ENCODE data around the gene JARID2.

JARID2 gene

DNA sequence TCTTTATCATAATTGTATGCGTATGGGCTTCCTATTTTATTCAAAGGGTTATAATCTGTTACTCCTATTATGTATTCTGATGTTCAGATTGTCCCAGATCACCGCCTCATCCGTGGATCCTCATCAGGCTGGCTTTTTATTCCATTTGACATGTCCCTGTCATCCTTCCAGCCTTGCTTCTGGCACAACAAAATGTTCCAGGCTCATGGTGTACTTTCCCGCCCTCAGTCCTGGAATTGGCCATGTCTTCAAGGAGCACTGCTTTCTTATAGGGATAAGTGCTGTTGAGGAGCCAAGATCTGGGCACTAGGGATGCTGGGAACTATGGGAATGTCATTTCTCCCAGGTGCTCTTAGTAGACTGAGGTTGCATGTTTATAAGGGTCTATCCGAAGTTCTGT, 207.8 kb downstream of the JARID2 start:
- no peak overlapping the region for H3K4me3 ChIP-seq (ENCODE audit: low read length in 2 of 2)
- H3K36me3 ChIP-seq (ENCODE audit: control insufficient read depth in 2 of 2, insufficient read depth in 2 of 2, low read length in 2 of 2) = peaks cover 8 to 9% of the 10 kb centered on the region in 2 donors
- no peak overlapping the region for H3K27ac ChIP-seq (ENCODE audit: low read depth in 2 of 2, low read length in 2 of 2)

DNA sequence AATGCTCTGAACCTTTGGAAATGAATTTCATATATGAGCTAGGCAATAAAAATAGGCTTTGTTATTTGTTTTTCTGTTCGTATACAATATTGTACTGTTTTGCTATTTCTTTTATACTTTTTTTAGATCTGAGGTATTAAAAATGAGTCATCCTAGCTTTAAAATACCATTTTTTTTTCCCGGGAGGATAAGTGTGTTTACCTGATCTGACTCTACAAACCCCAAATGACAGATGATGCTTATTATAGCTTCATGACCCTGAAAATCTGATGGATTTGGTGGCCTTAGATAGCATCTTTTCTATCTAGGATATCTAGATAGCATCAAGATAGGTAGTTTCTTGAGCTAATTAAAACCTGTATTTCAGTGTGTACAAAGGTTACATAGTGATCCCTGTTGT, 210.6 kb downstream of the JARID2 start:
- Histone ChIP-seq H3K9me3 (ENCODE audit: control insufficient read depth in 2 of 2, low read length in 2 of 2) (no peaks in the 10 kb centered on the region), H3K27ac (ENCODE audit: low read depth in 2 of 2, low read length in 2 of 2) (no peak overlapping the region), H3K36me3 (ENCODE audit: control insufficient read depth in 2 of 2, insufficient read depth in 2 of 2, low read length in 2 of 2) (peaks cover 8 to 9% of the 10 kb centered on the region in 2 donors), H3K9ac (ENCODE audit: low read depth in 1 of 2, low read length in 2 of 2) (no peak overlapping the region), H3K4me3 (ENCODE audit: low read length in 2 of 2) (no peak overlapping the region), H3K4me1 (ENCODE audit: control insufficient read depth in 2 of 2, insufficient read depth in 2 of 2, low read length in 2 of 2) (no peaks in the 10 kb centered on the region), H3K27me3 (ENCODE audit: control insufficient read depth in 2 of 2, insufficient read depth in 2 of 2, low read length in 2 of 2) (no peaks in the 10 kb centered on the region)

More for the DNA sequence above, 207.8 kb downstream of the JARID2 start:
- Histone ChIP-seq H3K9me3 (ENCODE audit: control insufficient read depth in 2 of 2, low read length in 2 of 2) (no peaks in the 10 kb centered on the region), H3K4me1 (ENCODE audit: control insufficient read depth in 2 of 2, insufficient read depth in 2 of 2, low read length in 2 of 2) (peaks cover 0 to 1% of the 10 kb centered on the region in 2 donors), H3K27me3 (ENCODE audit: control insufficient read depth in 2 of 2, insufficient read depth in 2 of 2, low read length in 2 of 2) (no peaks in the 10 kb centered on the region), H3K9ac (ENCODE audit: low read depth in 1 of 2, low read length in 2 of 2) (no peak overlapping the region)

DNA sequence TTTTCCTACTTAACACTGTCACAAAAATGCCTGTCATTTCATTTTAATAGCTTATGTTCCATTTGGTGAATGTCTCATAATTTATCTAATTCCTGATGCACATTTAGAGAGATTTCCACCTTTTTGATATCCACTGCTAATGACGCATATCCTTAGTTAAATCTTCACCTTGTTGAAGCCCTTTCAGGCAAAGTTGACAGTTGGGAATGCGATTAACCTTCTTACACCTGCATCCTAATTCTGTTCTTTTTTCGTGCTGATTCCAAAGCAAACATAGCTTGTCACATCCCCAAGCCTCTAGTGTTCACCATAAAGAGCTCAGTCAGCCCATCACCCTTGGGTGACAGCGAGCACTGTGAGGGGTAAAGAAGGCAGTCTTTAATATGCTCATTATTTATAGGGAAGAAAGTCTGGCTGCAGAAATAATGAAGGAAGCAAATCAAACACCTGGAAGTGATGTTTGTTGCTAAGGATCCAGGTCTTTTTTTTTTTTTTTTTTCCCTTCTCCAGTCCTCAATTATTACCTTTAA, 211.3 kb downstream of the JARID2 start:
- H3K4me3 ChIP-seq (ENCODE audit: low read length in 2 of 2) = no peak overlapping the region
- no peak overlapping the region for H3K9ac ChIP-seq (ENCODE audit: low read depth in 1 of 2, low read length in 2 of 2)
- H3K27me3 ChIP-seq (ENCODE audit: control insufficient read depth in 2 of 2, insufficient read depth in 2 of 2, low read length in 2 of 2) = no peaks in the 10 kb centered on the region
- peaks cover 0 to under 1% of the 10 kb centered on the region in 2 donors for H3K4me1 ChIP-seq (ENCODE audit: control insufficient read depth in 2 of 2, insufficient read depth in 2 of 2, low read length in 2 of 2)
- no peaks in the 10 kb centered on the region for H3K9me3 ChIP-seq (ENCODE audit: control insufficient read depth in 2 of 2, low read length in 2 of 2)
- H3K27ac ChIP-seq (ENCODE audit: low read depth in 2 of 2, low read length in 2 of 2) = no peak overlapping the region
- peaks cover 7% of the 10 kb centered on the region in 2 donors for H3K36me3 ChIP-seq (ENCODE audit: control insufficient read depth in 2 of 2, insufficient read depth in 2 of 2, low read length in 2 of 2)

DNA sequence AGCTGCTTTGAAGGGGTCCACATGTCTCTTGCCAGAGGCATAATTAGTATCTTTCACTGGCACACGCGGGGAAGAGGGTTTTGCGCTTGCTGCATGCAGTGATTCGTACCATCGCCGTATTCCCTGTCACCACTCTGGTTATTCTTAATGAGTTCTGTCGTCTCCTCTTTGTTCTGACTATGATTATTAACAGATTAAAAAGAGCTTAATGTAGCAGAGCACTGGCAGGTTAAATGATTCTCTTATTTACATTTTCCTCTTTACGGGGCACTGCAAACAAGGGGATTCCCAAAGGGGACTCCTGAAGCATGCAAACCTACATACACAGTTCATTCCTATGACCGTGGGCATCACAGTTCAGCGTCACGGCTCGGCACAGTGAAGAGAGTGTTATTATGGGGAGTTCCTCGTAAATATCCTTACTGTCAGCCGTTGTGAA, 212.2 kb downstream of the JARID2 start:
- H3K9me3 ChIP-seq (ENCODE audit: control insufficient read depth in 2 of 2, low read length in 2 of 2) = no peaks in the 10 kb centered on the region
- no peak overlapping the region for H3K9ac ChIP-seq (ENCODE audit: low read depth in 1 of 2, low read length in 2 of 2)
- no peak overlapping the region for H3K27ac ChIP-seq (ENCODE audit: low read depth in 2 of 2, low read length in 2 of 2)
- no peak overlapping the region for H3K4me3 ChIP-seq (ENCODE audit: low read length in 2 of 2)
- H3K4me1 ChIP-seq (ENCODE audit: control insufficient read depth in 2 of 2, insufficient read depth in 2 of 2, low read length in 2 of 2) = peaks cover 0 to 2% of the 10 kb centered on the region in 2 donors
- no peaks in the 10 kb centered on the region for H3K27me3 ChIP-seq (ENCODE audit: control insufficient read depth in 2 of 2, insufficient read depth in 2 of 2, low read length in 2 of 2)
- peaks cover 4% of the 10 kb centered on the region in 2 donors for H3K36me3 ChIP-seq (ENCODE audit: control insufficient read depth in 2 of 2, insufficient read depth in 2 of 2, low read length in 2 of 2)

DNA sequence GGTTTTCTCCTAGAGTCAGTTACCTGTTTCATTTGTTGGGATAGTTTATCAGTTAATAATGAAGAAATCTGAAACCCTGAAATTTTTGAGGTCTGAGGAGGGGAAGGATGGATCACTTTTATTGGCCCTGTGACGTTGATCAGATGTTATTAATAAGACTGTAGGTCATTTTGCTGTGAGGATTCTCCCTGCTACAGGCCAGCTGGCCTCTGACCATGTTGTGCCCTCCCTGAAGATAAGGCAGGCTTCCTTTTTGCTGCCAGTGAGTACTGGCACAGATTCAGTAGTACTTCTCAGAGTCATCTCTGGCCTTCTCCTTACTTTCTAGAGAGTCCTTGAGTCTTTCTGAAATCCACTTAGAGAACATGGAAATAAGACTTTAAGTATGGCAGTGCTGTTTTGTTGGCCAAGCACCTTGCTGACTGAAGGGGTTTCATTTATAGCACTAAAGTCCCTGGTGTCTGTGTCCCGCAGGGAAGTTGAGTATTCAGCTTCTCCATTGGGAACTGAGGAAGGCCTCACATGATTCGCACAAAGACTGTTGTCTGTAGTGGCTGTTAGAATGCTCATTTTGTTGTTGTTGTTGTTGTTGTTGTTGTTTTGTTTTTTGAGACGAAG, 214.3 kb downstream of the JARID2 start:
- Histone ChIP-seq H3K9ac (ENCODE audit: low read depth in 1 of 2, low read length in 2 of 2) (no peak overlapping the region), H3K27ac (ENCODE audit: low read depth in 2 of 2, low read length in 2 of 2) (no peak overlapping the region), H3K9me3 (ENCODE audit: control insufficient read depth in 2 of 2, low read length in 2 of 2) (no peaks in the 10 kb centered on the region), H3K36me3 (ENCODE audit: control insufficient read depth in 2 of 2, insufficient read depth in 2 of 2, low read length in 2 of 2) (no peaks in the 10 kb centered on the region), H3K27me3 (ENCODE audit: control insufficient read depth in 2 of 2, insufficient read depth in 2 of 2, low read length in 2 of 2) (no peaks in the 10 kb centered on the region), H3K4me1 (ENCODE audit: control insufficient read depth in 2 of 2, insufficient read depth in 2 of 2, low read length in 2 of 2) (peaks cover 0 to 2% of the 10 kb centered on the region in 2 donors), H3K4me3 (ENCODE audit: low read length in 2 of 2) (no peak overlapping the region)

DNA sequence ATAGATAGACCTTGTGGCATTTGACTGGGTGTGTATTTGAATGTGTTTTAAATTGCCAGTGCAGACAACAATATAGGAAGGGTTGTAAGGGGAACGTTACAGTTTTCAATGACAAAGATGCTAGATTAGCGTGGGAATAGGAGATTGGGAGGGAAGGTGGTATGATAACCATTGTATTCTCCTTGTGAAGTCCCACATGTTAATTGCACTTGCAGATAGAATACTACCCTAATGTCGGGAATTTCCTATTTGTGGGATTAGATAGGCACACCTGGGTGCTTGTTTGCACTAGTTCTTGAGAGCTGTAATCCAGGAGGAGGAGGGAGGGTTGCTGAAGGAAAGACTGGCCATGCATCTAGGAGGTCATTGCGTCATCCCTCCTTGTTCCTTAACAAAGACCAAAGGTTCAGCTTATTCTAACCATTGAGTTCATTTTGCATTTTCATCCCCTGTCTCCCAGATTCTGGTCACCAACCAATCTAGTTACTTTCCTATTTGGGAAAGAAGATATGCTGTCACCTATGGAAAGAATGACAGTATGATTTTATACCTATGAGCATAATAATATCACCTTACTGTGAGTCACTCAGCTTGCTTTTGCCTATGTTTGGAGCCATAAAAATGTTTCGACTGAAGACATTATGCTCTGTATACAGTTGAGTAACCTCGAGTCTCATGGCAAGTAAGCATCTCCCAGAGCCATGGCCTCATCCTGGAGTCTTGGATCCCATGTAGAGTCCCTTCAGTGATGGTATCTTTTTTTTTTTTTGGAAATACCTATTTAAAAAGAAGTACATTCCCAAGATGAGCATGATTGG, 215.5 kb downstream of the JARID2 start:
- Histone ChIP-seq H3K27me3 (ENCODE audit: control insufficient read depth in 2 of 2, insufficient read depth in 2 of 2, low read length in 2 of 2) (no peaks in the 10 kb centered on the region), H3K36me3 (ENCODE audit: control insufficient read depth in 2 of 2, insufficient read depth in 2 of 2, low read length in 2 of 2) (no peaks in the 10 kb centered on the region), H3K27ac (ENCODE audit: low read depth in 2 of 2, low read length in 2 of 2) (no peak overlapping the region), H3K4me1 (ENCODE audit: control insufficient read depth in 2 of 2, insufficient read depth in 2 of 2, low read length in 2 of 2) (peaks cover 0 to 2% of the 10 kb centered on the region in 2 donors), H3K4me3 (ENCODE audit: low read length in 2 of 2) (no peak overlapping the region), H3K9me3 (ENCODE audit: control insufficient read depth in 2 of 2, low read length in 2 of 2) (no peaks in the 10 kb centered on the region), H3K9ac (ENCODE audit: low read depth in 1 of 2, low read length in 2 of 2) (no peak overlapping the region)

DNA sequence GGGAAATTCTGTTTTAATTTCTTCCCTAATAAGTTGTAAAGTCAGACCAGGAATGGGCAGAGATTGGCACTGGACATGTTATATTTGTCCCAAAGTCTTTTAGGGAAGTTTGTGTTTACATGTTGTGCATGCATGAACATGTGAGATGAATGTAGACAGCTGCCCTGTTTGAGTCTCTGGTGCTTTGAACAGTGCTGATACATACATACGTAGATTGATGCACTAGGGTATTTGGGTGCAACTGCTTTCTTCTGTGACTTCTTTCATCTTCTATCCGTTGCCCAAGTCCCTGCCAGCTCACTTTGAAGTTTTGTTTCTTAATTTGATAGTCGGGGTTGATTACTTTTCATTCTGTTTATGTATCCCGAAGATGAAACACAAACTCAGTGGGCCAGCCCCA, 216.4 kb downstream of the JARID2 start:
- Histone ChIP-seq H3K9ac (ENCODE audit: low read depth in 1 of 2, low read length in 2 of 2) (no peak overlapping the region), H3K27ac (ENCODE audit: low read depth in 2 of 2, low read length in 2 of 2) (no peak overlapping the region)

DNA sequence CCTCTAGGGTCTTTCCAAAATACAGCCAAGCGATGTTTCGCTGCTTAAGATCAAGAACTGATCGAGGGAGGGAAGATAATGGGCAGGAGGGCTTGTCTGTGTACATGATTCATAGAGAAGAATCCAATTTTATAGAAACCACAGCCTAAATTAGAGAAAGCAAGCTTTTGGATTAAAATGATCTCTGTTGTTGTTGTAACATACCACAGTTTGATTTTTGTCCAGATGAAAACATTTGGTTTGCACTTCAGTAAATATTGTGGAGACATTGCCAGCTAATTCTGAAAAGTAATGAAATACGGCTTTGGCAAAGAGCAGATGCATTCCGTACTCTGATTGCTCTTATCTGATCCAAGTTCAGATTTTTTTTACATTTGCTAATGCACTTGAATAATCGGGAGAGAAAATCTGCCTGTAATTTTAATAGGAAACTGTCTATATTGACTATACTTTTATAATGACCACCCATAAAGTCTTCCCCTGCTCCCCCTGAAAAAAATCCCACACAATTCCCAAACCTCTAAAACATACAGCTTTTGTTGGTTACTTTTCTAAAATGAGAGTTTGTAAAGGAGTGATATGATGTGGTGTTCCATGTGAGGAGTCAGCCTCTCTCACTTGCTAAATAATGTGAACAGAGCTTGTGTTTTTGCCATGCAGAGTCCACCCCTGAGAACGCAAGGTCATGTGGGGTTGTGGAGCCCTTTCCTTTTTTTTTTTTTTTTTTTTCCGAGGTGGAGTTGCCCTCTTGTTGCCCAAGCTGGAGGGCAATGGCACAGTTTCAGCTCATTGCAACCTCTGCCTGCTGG, 217.1 kb downstream of the JARID2 start:
- H3K4me1 ChIP-seq (ENCODE audit: control insufficient read depth in 2 of 2, insufficient read depth in 2 of 2, low read length in 2 of 2) = peaks cover 0 to 2% of the 10 kb centered on the region in 2 donors
- no peak overlapping the region for H3K4me3 ChIP-seq (ENCODE audit: low read length in 2 of 2)
- no peaks in the 10 kb centered on the region for H3K9me3 ChIP-seq (ENCODE audit: control insufficient read depth in 2 of 2, low read length in 2 of 2)
- H3K9ac ChIP-seq (ENCODE audit: low read depth in 1 of 2, low read length in 2 of 2) = no peak overlapping the region
- no peaks in the 10 kb centered on the region for H3K36me3 ChIP-seq (ENCODE audit: control insufficient read depth in 2 of 2, insufficient read depth in 2 of 2, low read length in 2 of 2)
- H3K27ac ChIP-seq (ENCODE audit: low read depth in 2 of 2, low read length in 2 of 2) = no peak overlapping the region
- no peaks in the 10 kb centered on the region for H3K27me3 ChIP-seq (ENCODE audit: control insufficient read depth in 2 of 2, insufficient read depth in 2 of 2, low read length in 2 of 2)

More for the DNA sequence above, 216.4 kb downstream of the JARID2 start:
- H3K36me3 ChIP-seq (ENCODE audit: control insufficient read depth in 2 of 2, insufficient read depth in 2 of 2, low read length in 2 of 2) = no peaks in the 10 kb centered on the region
- H3K27me3 ChIP-seq (ENCODE audit: control insufficient read depth in 2 of 2, insufficient read depth in 2 of 2, low read length in 2 of 2) = no peaks in the 10 kb centered on the region
- no peaks in the 10 kb centered on the region for H3K9me3 ChIP-seq (ENCODE audit: control insufficient read depth in 2 of 2, low read length in 2 of 2)
- peaks cover 0 to 2% of the 10 kb centered on the region in 2 donors for H3K4me1 ChIP-seq (ENCODE audit: control insufficient read depth in 2 of 2, insufficient read depth in 2 of 2, low read length in 2 of 2)
- no peak overlapping the region for H3K4me3 ChIP-seq (ENCODE audit: low read length in 2 of 2)

DNA sequence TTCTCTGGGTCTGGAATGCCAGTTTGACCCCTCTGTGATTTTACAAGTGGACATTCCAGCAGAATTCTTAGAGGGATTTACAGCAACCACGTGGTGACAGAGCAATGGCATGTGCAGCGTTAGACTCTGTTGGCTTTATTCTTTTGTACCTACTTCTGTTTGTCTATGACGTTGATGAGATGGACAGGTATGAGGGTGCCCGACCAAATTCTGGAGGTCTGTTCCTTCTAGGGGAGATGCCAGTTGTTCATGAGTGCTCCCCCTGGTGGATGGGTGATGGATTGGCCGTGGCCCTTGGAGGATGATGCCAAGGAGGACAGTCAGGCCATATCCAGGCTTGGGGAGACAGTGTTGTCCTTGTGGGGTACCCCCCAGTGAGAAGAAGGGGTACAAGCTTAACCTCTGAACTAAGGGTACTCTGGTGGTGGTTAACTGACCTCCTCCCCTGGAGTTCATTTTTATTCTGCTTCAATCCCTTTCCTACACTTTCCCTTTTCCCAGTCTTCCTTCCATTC, 218.4 kb downstream of the JARID2 start:
- no peaks in the 10 kb centered on the region for H3K9me3 ChIP-seq (ENCODE audit: control insufficient read depth in 2 of 2, low read length in 2 of 2)
- no peak overlapping the region for H3K9ac ChIP-seq (ENCODE audit: low read depth in 1 of 2, low read length in 2 of 2)
- no peak overlapping the region for H3K27ac ChIP-seq (ENCODE audit: low read depth in 2 of 2, low read length in 2 of 2)
- no peaks in the 10 kb centered on the region for H3K27me3 ChIP-seq (ENCODE audit: control insufficient read depth in 2 of 2, insufficient read depth in 2 of 2, low read length in 2 of 2)
- no peak overlapping the region for H3K4me3 ChIP-seq (ENCODE audit: low read length in 2 of 2)
- H3K4me1 ChIP-seq (ENCODE audit: control insufficient read depth in 2 of 2, insufficient read depth in 2 of 2, low read length in 2 of 2) = peaks cover 0 to 2% of the 10 kb centered on the region in 2 donors
- H3K36me3 ChIP-seq (ENCODE audit: control insufficient read depth in 2 of 2, insufficient read depth in 2 of 2, low read length in 2 of 2) = peaks cover 0 to 7% of the 10 kb centered on the region in 2 donors
